HepG2 (cell line): ENCODE measurements around the gene SLC2A13. TPM values are rescaled to one million over a fixed set of nuclear protein-coding genes. Genes with fewer than 3 reads are reported as not detected.

ENCODE experiments used
- ATAC-seq: fragments of 200-7000 bp; cut with Tn5 transposase; 3 replicates; pipeline ENCODE4 v1.9.1; 2020; ENCODE audit warnings: mild to moderate bottlenecking, moderate library complexity
- BruUV-seq: library from RNA; stranded (reverse); fragments of 400-500 nt; replicated peaks from 2 replicates; lab custom pipeline; 2021; lab: Mats Ljungman, UMichigan
- CTCF ChIA-PET: fragments of 300-600 bp; formaldehyde crosslinking; extraction: SDS; loops from one replicate; lab custom pipeline; 2021; ENCODE audit warnings: low total read pairs, inconsistent platforms, low intra/inter-chr PET ratio; lab: Yijun Ruan, JAX
- POLR2A ChIA-PET: fragments of 350-600 bp; sonication (Branson Sonifier 250); formaldehyde crosslinking; loops from one replicate; lab custom pipeline; 2020; ENCODE audit warnings: antibody characterized with exemption, inconsistent platforms; lab: Yijun Ruan, JAX
- DNase-seq: peaks from one replicate; pipeline ENCODE4 v3.0.0-alpha.2; 2015; ENCODE audit warnings: low spot score
- FAIRE-seq: peaks from 3 replicates; lab custom pipeline; 2011; peaks lifted over from hg19 to GRCh38; lab: Jason Lieb, UNC
- H2AFZ ChIP-seq: one replicate; pipeline ENCODE4 v1.6.1; 2011; ENCODE audit warnings: low read length, inconsistent platforms
- H3K27ac ChIP-seq: fragments of 300-600 bp; 3 replicates; pipeline ENCODE4 v1.8.0; 2011; ENCODE audit warnings: mixed run types, mild to moderate bottlenecking, mixed read lengths, low read length, inconsistent platforms; ENCODE audit not compliant: insufficient read depth; ENCODE audit errors: extremely low read length
- H3K27me3 ChIP-seq, 2 experiments: fragments of 200-600 bp in 1 of 2; 2 replicates in 1 of 2; 3 replicates in 1 of 2; pipeline versions ENCODE4 v1.6.0 to v1.8.0; 2011; ENCODE audit warnings: low read length in 2 of 2, mild to moderate bottlenecking in 2 of 2, moderate library complexity in 2 of 2, inconsistent platforms in 1 of 2; ENCODE audit not compliant: insufficient read depth in 2 of 2, control insufficient read depth in 1 of 2
- H3K36me3 ChIP-seq, 2 experiments: fragments of 200-600 bp in 1 of 2; replicated peaks in 1 of 2; 2 replicates in 1 of 2; 3 replicates in 1 of 2; pipeline versions ENCODE4 v1.5.1 to v1.8.0; 2011; ENCODE audit warnings: low read length in 2 of 2, inconsistent platforms in 1 of 2; ENCODE audit not compliant: insufficient read depth in 2 of 2, control insufficient read depth in 1 of 2
- H3K4me1 ChIP-seq: 2 replicates; pipeline ENCODE4 v1.5.1; 2012; ENCODE audit warnings: low read length, inconsistent platforms; ENCODE audit not compliant: insufficient read depth
- H3K4me2 ChIP-seq: 2 replicates; pipeline ENCODE4 v1.6.0; 2011; ENCODE audit warnings: low read depth, low read length, inconsistent platforms
- H3K4me3 ChIP-seq, 3 experiments: fragments of 200-600 bp in 1 of 3; sonication (generic), shearing (Covaris generic) in 1 of 3; replicated peaks in 1 of 3; 2 replicates each; pipeline ENCODE4 v1.5.1; 2011 to 2016; ENCODE audit warnings: low read length in 3 of 3, inconsistent platforms in 2 of 3, low read depth in 2 of 3, mild to moderate bottlenecking in 2 of 3, control low read depth in 1 of 3, mixed read lengths in 1 of 3; ENCODE audit not compliant: insufficient read depth in 1 of 3
- H3K79me2 ChIP-seq: one replicate; pipeline ENCODE4 v1.6.1; 2011; ENCODE audit warnings: low read length, inconsistent platforms; ENCODE audit not compliant: insufficient read depth
- H3K9ac ChIP-seq: 2 replicates; pipeline ENCODE4 v1.6.0; 2011; ENCODE audit warnings: mild to moderate bottlenecking, low read depth, low read length, inconsistent platforms; ENCODE audit not compliant: insufficient read depth
- H3K9me3 ChIP-seq: 2 replicates; pipeline ENCODE4 v1.5.1; 2012; ENCODE audit warnings: mild to moderate bottlenecking, low read length
- H4K20me1 ChIP-seq: 2 replicates; pipeline ENCODE4 v1.6.0; 2011; ENCODE audit warnings: inconsistent platforms, mild to moderate bottlenecking, low read length, moderate library complexity; ENCODE audit not compliant: insufficient read depth
- CREM ChIP-seq, 2 experiments: sonication (generic) in 1 of 2; formaldehyde crosslinking in 1 of 2; IDR thresholded peaks; 2 replicates each; pipeline versions ENCODE4 v1.4.0 to v1.6.1; 2016 to 2020; ENCODE audit warnings: antibody characterized with exemption in 1 of 2, mild to moderate bottlenecking in 1 of 2, missing genetic modification reagents in 1 of 2
- EEA1 ChIP-seq: sonication (generic); formaldehyde crosslinking; IDR thresholded peaks from 2 replicates; pipeline ENCODE4 v1.5.1; 2020; ENCODE audit warnings: mild to moderate bottlenecking, missing genetic modification reagents, borderline replicate concordance
- MLLT10 ChIP-seq: sonication (generic); formaldehyde crosslinking; IDR thresholded peaks from 2 replicates; pipeline ENCODE4 v1.4.0; 2020; ENCODE audit warnings: missing genetic modification reagents
- RFX1 ChIP-seq: fragments of 450-650 bp; IDR thresholded peaks from 2 replicates; pipeline ENCODE4 v1.6.1; 2017
- SKI ChIP-seq: fragments of 450-650 bp; IDR thresholded peaks from one replicate; pipeline ENCODE4 v1.6.1; 2018; ENCODE audit warnings: mild to moderate bottlenecking; ENCODE audit not compliant: partially characterized antibody
- SMAD3 ChIP-seq: sonication (generic); formaldehyde crosslinking; IDR thresholded peaks from 2 replicates; pipeline ENCODE4 v1.4.0; 2020; ENCODE audit warnings: missing genetic modification reagents
- TAF1 ChIP-seq: sonication (generic); formaldehyde crosslinking; IDR thresholded peaks from 2 replicates; pipeline ENCODE4 v1.4.0; 2020; ENCODE audit warnings: missing genetic modification reagents
- TIGD3 ChIP-seq: sonication (generic); formaldehyde crosslinking; IDR thresholded peaks from 2 replicates; pipeline ENCODE4 v1.5.1; 2020; ENCODE audit warnings: mild to moderate bottlenecking, missing genetic modification reagents, borderline replicate concordance
- ZNF282 ChIP-seq: fragments of 450-650 bp; IDR thresholded peaks from 2 replicates; pipeline ENCODE4 v1.6.1; 2018; ENCODE audit not compliant: partially characterized antibody
- ZNF460 ChIP-seq: sonication (generic); formaldehyde crosslinking; IDR thresholded peaks from 2 replicates; pipeline ENCODE4 v1.5.1; 2020; ENCODE audit warnings: missing genetic modification reagents, mild to moderate bottlenecking, borderline replicate concordance
- ZNF562 ChIP-seq: sonication (generic); formaldehyde crosslinking; IDR thresholded peaks from 2 replicates; pipeline ENCODE4 v1.8.0; 2022; ENCODE audit warnings: missing genetic modification reagents, borderline replicate concordance
- ZNF615 ChIP-seq: sonication (generic); formaldehyde crosslinking; IDR thresholded peaks from 2 replicates; pipeline ENCODE4 v1.5.0; 2020; ENCODE audit warnings: mild to moderate bottlenecking, missing genetic modification reagents, borderline replicate concordance
- ZNF841 ChIP-seq: sonication (generic); formaldehyde crosslinking; IDR thresholded peaks from 2 replicates; pipeline ENCODE4 v1.8.1; 2023; ENCODE audit warnings: missing genetic modification reagents, borderline replicate concordance
- ZSCAN31 ChIP-seq: sonication (generic); formaldehyde crosslinking; IDR thresholded peaks from 2 replicates; pipeline ENCODE4 v1.5.0; 2020; ENCODE audit warnings: low read depth, mild to moderate bottlenecking, missing genetic modification reagents
- WGBS: methylation state at CpG from one replicate; pipeline ENCODE4 v1.1.6; 2017; ENCODE audit warnings: low lambda C conversion rate; 5-methylcytosine and 5-hydroxymethylcytosine counted together
- in situ Hi-C: cut with HindIII; loops from 2 replicates; pipeline ENCODE4 v1.10.0; 2017; ENCODE audit warnings: low pct_unique_long_range_greater_than_20kb; ENCODE audit not compliant: extremely low pct_ligation_motif_present
- intact Hi-C: fragments of 100-400 bp; cut with micrococcal nuclease; formaldehyde crosslinking; loops from one replicate; pipeline ENCODE4 v1.10.0; 2022; ENCODE audit not compliant: unreplicated experiment
- polyA plus RNA-seq, 8 experiments: library from polyadenylated mRNA; depleted of rRNA in 3 of 8; stranded (reverse) in 7 of 8; unstranded in 1 of 8; fragments of >200 nt; fragmentation: Illumina TruSeq in 4 of 8; extraction: Trizol in 4 of 8; gene quantifications; 2 replicates each; pipeline versions ENCODE4 v1.2.1 to v1.2.3, GENCODE V29; 2011 to 2016; ENCODE audit warnings: low read depth in 4 of 8, missing spikeins in 1 of 8, mixed read lengths in 1 of 8; ENCODE audit not compliant: insufficient read depth in 1 of 8
- total RNA-seq, 5 experiments: library from RNA; depleted of rRNA; stranded (reverse); fragments of >200 nt; fragmentation: Illumina TruSeq; extraction: Trizol; gene quantifications; 2 replicates each; pipeline ENCODE4 v1.2.3, GENCODE V29; 2016; ENCODE audit warnings: low read depth in 1 of 5

Gene SLC2A13
- total and polyA plus RNA-seq, 2 of the 13 experiments (the other 11 are each of a cell fraction or from before 2014, with no cell fraction given): 5.5 to 6.0 TPM

GRCh38 chr12:39839072-39839471 lies 266.8 kb downstream of the SLC2A13 start:
- CTCF ChIA-PET: no interaction called here
- no peak for TF ChIP-seq RFX1
- no peak for TF ChIP-seq ZNF615 (CRISPR knock-in tag)
- TF ChIP-seq ZSCAN31 (CRISPR knock-in tag): no peak
- no peak for TF ChIP-seq TAF1 (CRISPR knock-in tag)
- TF ChIP-seq, all 625 proteins: peak for 0
- WGBS: 89% methylated on average over 6 of the region's 6 CpGs
- Histone ChIP-seq H3K79me2 (no peaks in the 10 kb centered on the region), H3K36me3 (no peaks in the 10 kb centered on the region), H3K27me3 (no peaks in the 10 kb centered on the region), H3K27ac (no peak overlapping the region), H3K9me3 (no peaks in the 10 kb centered on the region), H3K9ac (no peak overlapping the region), H3K4me2 (no peak overlapping the region), H2AFZ (no peak overlapping the region), H3K4me1 (no peaks in the 10 kb centered on the region), H3K4me3 (no peak overlapping the region), H4K20me1 (no peaks in the 10 kb centered on the region)
- POLR2A ChIA-PET: no interaction called here
- intact Hi-C loops: no loop called here
- in situ Hi-C loops: no loop called here
- no TSS peak for BruUV-seq
- DNase-seq (no peak), ATAC-seq (no peak), FAIRE-seq (no peak)

- ChIA-PET CTCF (no interaction called here), POLR2A (no interaction called here)
- FAIRE-seq (no peak), DNase-seq (no peak), ATAC-seq (no peak)
- H3K36me3 ChIP-seq: no peaks in the 10 kb centered on the region
- no peaks in the 10 kb centered on the region for H3K9me3 ChIP-seq
- H3K9ac ChIP-seq: no peak overlapping the region
- in situ Hi-C loops: no loop called here
- no TSS peak for BruUV-seq
- no peak overlapping the region for H2AFZ ChIP-seq
- H3K27me3 ChIP-seq: no peaks in the 10 kb centered on the region
- peaks cover 20% of the 10 kb centered on the region for H3K4me1 ChIP-seq
- 86% methylated on average over 4 of the region's 4 CpGs for WGBS
- H3K27ac ChIP-seq: no peak overlapping the region
- no peaks in the 10 kb centered on the region for H4K20me1 ChIP-seq
- no peak overlapping the region for H3K4me3 ChIP-seq
- H3K79me2 ChIP-seq: no peaks in the 10 kb centered on the region
- intact Hi-C loops: no loop called here
- no peak overlapping the region for H3K4me2 ChIP-seq
- TF ChIP-seq EEA1 (CRISPR knock-in tag): no peak
- no peak for TF ChIP-seq CREM (IDR thresholded peaks at IDR 0.05)
- TF ChIP-seq CREM (CRISPR knock-in tag; IDR thresholded peaks at IDR 0.05): no peak
- no peak for TF ChIP-seq TIGD3
- no peak for TF ChIP-seq MLLT10 (CRISPR knock-in tag)
- no peak for TF ChIP-seq ZNF841 (CRISPR knock-in tag)
- no peak for TF ChIP-seq SMAD3 (CRISPR knock-in tag)
- no peak for TF ChIP-seq ZNF562
- TF ChIP-seq SKI: no peak
- no peak for TF ChIP-seq ZNF282
- no peak for TF ChIP-seq ZNF460
Measured at GRCh38 chr12:39835517-39836489, 270.1 kb downstream of the SLC2A13 start.
